Transverse colon (tissue), 4 donors: Measurements from ENCODE around the gene NFKBIZ.

ENCODE experiments used
- EP300 ChIP-seq: sonication (generic); formaldehyde crosslinking; IDR thresholded peaks from one replicate; pipeline ENCODE4 v1.6.1; 2017; ENCODE audit warnings: antibody characterized with exemption, low read depth
- POLR2AphosphoS5 ChIP-seq, 3 donors: sonication (generic); formaldehyde crosslinking; IDR thresholded peaks; one replicate each; pipeline ENCODE4 v1.6.1; 2016; ENCODE audit warnings: antibody characterized with exemption in 3 of 3
- TF ChIP-seq, protein P1 (sequence below), 5 experiments: fragments of 200-600 bp in 3 of 5; fragments of 450-650 bp in 2 of 5; sonication (generic) in 3 of 5; IDR thresholded peaks; 1 replicate in 2 of 5; 2 replicates in 3 of 5; pipeline ENCODE4 v1.5.1; 2016 to 2017; ENCODE audit warnings: antibody characterized with exemption in 5 of 5, inconsistent platforms in 3 of 5, mild to moderate bottlenecking in 2 of 5, moderate library complexity in 1 of 5

DNA sequence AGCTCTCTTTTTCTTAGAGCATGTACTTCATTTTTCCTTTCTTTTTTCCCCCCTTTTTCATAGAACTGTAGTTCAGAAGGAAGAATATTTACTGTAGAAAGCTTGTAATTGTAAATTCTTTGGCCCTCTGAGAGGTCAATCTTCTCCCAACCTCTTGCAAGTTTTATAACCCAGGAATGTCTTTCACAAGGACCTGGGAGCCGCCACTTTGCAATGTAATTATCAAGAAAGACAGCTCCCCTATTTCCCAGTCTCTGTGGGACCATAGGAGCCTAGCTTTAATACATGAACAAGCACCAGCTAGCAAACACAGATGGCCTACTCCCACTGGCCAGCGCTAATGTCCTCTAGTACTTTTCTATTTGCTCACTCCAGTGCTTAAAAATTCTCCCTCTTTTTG lies 51.4 kb downstream of the NFKBIZ start:
- TF ChIP-seq, protein P1, sequence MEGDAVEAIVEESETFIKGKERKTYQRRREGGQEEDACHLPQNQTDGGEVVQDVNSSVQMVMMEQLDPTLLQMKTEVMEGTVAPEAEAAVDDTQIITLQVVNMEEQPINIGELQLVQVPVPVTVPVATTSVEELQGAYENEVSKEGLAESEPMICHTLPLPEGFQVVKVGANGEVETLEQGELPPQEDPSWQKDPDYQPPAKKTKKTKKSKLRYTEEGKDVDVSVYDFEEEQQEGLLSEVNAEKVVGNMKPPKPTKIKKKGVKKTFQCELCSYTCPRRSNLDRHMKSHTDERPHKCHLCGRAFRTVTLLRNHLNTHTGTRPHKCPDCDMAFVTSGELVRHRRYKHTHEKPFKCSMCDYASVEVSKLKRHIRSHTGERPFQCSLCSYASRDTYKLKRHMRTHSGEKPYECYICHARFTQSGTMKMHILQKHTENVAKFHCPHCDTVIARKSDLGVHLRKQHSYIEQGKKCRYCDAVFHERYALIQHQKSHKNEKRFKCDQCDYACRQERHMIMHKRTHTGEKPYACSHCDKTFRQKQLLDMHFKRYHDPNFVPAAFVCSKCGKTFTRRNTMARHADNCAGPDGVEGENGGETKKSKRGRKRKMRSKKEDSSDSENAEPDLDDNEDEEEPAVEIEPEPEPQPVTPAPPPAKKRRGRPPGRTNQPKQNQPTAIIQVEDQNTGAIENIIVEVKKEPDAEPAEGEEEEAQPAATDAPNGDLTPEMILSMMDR (IDR thresholded peaks at IDR 0.05): no peak
- no peak for TF ChIP-seq POLR2AphosphoS5 (IDR thresholded peaks at IDR 0.05)
- TF ChIP-seq EP300: no peak
